T-cell (primary cell): Measurements from ENCODE around the gene CAB39. TPM values are rescaled to one million over a fixed set of nuclear protein-coding genes. Genes with fewer than 3 reads are reported as not detected.
A peak's percentile ranks its signal among the peaks of the same experiment; 100 is the strongest.

Source experiments
- ATAC-seq, 4 experiments: fragments of 200-7000 bp in 3 of 4; fragments of 150-1000 bp in 1 of 4; cut with Tn5 transposase; replicated peaks in 1 of 4; 1 replicate in 3 of 4; 2 replicates in 1 of 4; pipeline ENCODE4 v1.10.0; 2021; ENCODE audit warnings: moderate library complexity in 3 of 4, mild to moderate bottlenecking in 2 of 4, moderate number of reproducible peaks in 1 of 4
- CTCF ChIA-PET, 2 donors: fragments of 300-600 bp; sonication (Branson Sonifier 250); formaldehyde crosslinking; loops; one replicate each; lab custom pipeline; 2022; ENCODE audit warnings: antibody characterized with exemption in 2 of 2; lab: Charles Lee
- POLR2A ChIA-PET, 2 donors: fragments of 300-600 bp; sonication (Branson Sonifier 250); formaldehyde crosslinking; loops; one replicate each; lab custom pipeline; 2022; ENCODE audit warnings: antibody characterized with exemption in 2 of 2; lab: Charles Lee
- DNase-seq, 35 experiments: peaks; one replicate each; pipeline versions ENCODE4 v3.0.0 to v3.0.0-alpha.2; 2013 to 2023
- H3K27ac ChIP-seq: one replicate; pipeline ENCODE4 v1.5.1; 2013; ENCODE audit warnings: low read length
- H3K27me3 ChIP-seq, 2 experiments: replicated peaks in 1 of 2; 1 replicate in 1 of 2; 2 replicates in 1 of 2; pipeline versions ENCODE4 v1.6.1 to v1.7.0; 2013; ENCODE audit warnings: low read length in 1 of 2, mixed read lengths in 1 of 2; ENCODE audit not compliant: control insufficient read depth in 2 of 2, insufficient read depth in 2 of 2; ENCODE audit errors: extremely low read depth in 1 of 2
- H3K36me3 ChIP-seq, 2 donors: 1 replicate in 1 of 2; 2 replicates in 1 of 2; pipeline versions ENCODE4 v1.6.1 to v1.7.0; 2013; ENCODE audit warnings: low read length in 1 of 2; ENCODE audit not compliant: control insufficient read depth in 2 of 2, insufficient read depth in 1 of 2; ENCODE audit errors: extremely low read depth in 1 of 2
- H3K4me1 ChIP-seq, 2 experiments: 1 replicate in 1 of 2; 2 replicates in 1 of 2; pipeline versions ENCODE4 v1.6.1 to v1.7.0; 2013; ENCODE audit warnings: low read length in 2 of 2, mixed read lengths in 1 of 2; ENCODE audit not compliant: insufficient read depth in 2 of 2, control insufficient read depth in 1 of 2; ENCODE audit errors: extremely low read depth in 1 of 2
- H3K4me3 ChIP-seq, 2 donors: 1 replicate in 1 of 2; 2 replicates in 1 of 2; pipeline versions ENCODE4 v1.5.1 to v1.7.0; 2013; ENCODE audit warnings: mild to moderate bottlenecking in 2 of 2, low read length in 1 of 2, moderate library complexity in 1 of 2; ENCODE audit not compliant: control insufficient read depth in 1 of 2; ENCODE audit errors: extremely low read depth in 1 of 2
- H3K9me3 ChIP-seq: 2 replicates; pipeline ENCODE4 v1.7.0; 2013
- H3K27ac Mint-ChIP-seq, 2 donors: one replicate each; pipeline ENCODE4 v1.8.0; 2020 to 2021; ENCODE audit warnings: mild to moderate bottlenecking in 2 of 2, mixed read lengths in 2 of 2
- H3K27me3 Mint-ChIP-seq, 2 donors: one replicate each; pipeline ENCODE4 v1.8.0; 2021 to 2022; ENCODE audit warnings: mixed read lengths in 2 of 2
- H3K36me3 Mint-ChIP-seq: one replicate; pipeline ENCODE4 v1.8.0; 2021; ENCODE audit warnings: mixed read lengths
- H3K4me1 Mint-ChIP-seq, 3 donors: one replicate each; pipeline ENCODE4 v1.8.0; 2020 to 2022; ENCODE audit warnings: mixed read lengths in 3 of 3, mild to moderate bottlenecking in 1 of 3
- H3K4me3 Mint-ChIP-seq, 3 donors: one replicate each; pipeline ENCODE4 v1.8.0; 2020 to 2022; ENCODE audit warnings: mild to moderate bottlenecking in 3 of 3, mixed read lengths in 3 of 3, moderate library complexity in 3 of 3
- H3K9me3 Mint-ChIP-seq, 3 donors: one replicate each; pipeline ENCODE4 v1.8.0; 2020 to 2022; ENCODE audit warnings: mixed read lengths in 3 of 3
- WGBS: methylation state at CpG from one replicate; pipeline ENCODE4 v1.1.5; 2013; ENCODE audit warnings: missing lambda C conversion rate; ENCODE audit not compliant: insufficient coverage; 5-methylcytosine and 5-hydroxymethylcytosine counted together
- total RNA-seq, 35 experiments: library from RNA in 6 of 35; stranded (reverse) in 6 of 35; fragments of 120-200 nt in 1 of 35; gene quantifications; one replicate each; pipeline versions ENCODE4 v1.2.1 to v1.2.4 and lab custom pipeline; 2013 to 2026

The CAB39 gene
- total RNA-seq, 5 donors from 2014 or later (not counting 1 experiment from before 2014, with no cell fraction given) = 91.7 to 102 (median 96.7) TPM

- WGBS = 97% methylated on average over 6 of the region's 12 CpGs
- DNase-seq (no peak), ATAC-seq (no peak)
- H3K4me1 Mint-ChIP-seq = peaks cover 26 to 44% (median 34%) of the 10 kb centered on the region in 3 donors
- Histone ChIP-seq H3K4me1 (peaks cover 0 to 19% of the 10 kb centered on the region in 2 experiments), H3K27me3 (no peaks in the 10 kb centered on the region), H3K9me3 (no peaks in the 10 kb centered on the region), H3K4me3 (no peak overlapping the region), H3K36me3 (no peaks in the 10 kb centered on the region), H3K27ac (no peak overlapping the region)
- H3K27ac Mint-ChIP-seq = peak overlapping the region in 1 of 2 donors; percentile 52
- ChIA-PET CTCF (no interaction called here), POLR2A (interaction anchor here in 1 of 2 donors (0.6 kb wide), 1 partner anchor 77 kb away, joined by 3 read pairs; no protein-coding TSS in a partner anchor)
- H3K4me3 Mint-ChIP-seq = no peak overlapping the region
- peaks cover 0 to 3% (median 1%) of the 10 kb centered on the region in 3 donors for H3K9me3 Mint-ChIP-seq
- H3K27me3 Mint-ChIP-seq = no peaks in the 10 kb centered on the region
- no peaks in the 10 kb centered on the region for H3K36me3 Mint-ChIP-seq
Observed at GRCh38 chr2:230672836-230673235, 39.8 kb upstream of the CAB39 start.

- H3K4me3 Mint-ChIP-seq = no peak overlapping the region
- H3K4me1 Mint-ChIP-seq = peaks cover 21 to 42% (median 30%) of the 10 kb centered on the region in 3 donors
- DNase-seq (no peak), ATAC-seq (no peak)
- H3K27me3 Mint-ChIP-seq = no peaks in the 10 kb centered on the region
- POLR2A ChIA-PET = interaction anchor here in 1 of 2 donors (0.6 kb wide), 1 partner anchor 31 kb away, joined by 3 read pairs; no protein-coding TSS in a partner anchor
- no peak overlapping the region for H3K27ac Mint-ChIP-seq
- CTCF ChIA-PET = interaction anchor here (0.5 to 0.6 kb wide), 2 partner anchors 124 to 1626 kb away, joined by 3 to 4 read pairs; no protein-coding TSS in a partner anchor
- H3K27me3 ChIP-seq = no peaks in the 10 kb centered on the region
- no peaks in the 10 kb centered on the region for H3K36me3 Mint-ChIP-seq
- H3K9me3 Mint-ChIP-seq = peaks cover 3 to 7% (median 3%) of the 10 kb centered on the region in 3 donors
- peaks cover 0 to 8% of the 10 kb centered on the region in 2 experiments for H3K4me1 ChIP-seq
- WGBS = 100% methylated on average over 2 of the region's 2 CpGs
- H3K9me3 ChIP-seq = no peaks in the 10 kb centered on the region
- no peak overlapping the region for H3K27ac ChIP-seq
- H3K4me3 ChIP-seq = no peak overlapping the region
- H3K36me3 ChIP-seq = peaks cover 0 to 2% of the 10 kb centered on the region in 2 donors
Observed at GRCh38 chr2:230674401-230674800, 38.2 kb upstream of the CAB39 start.

GRCh38 chr2:230674966-230675672 is 37.5 kb upstream of the CAB39 start:
- Histone ChIP-seq H3K36me3 (peaks cover 0 to 2% of the 10 kb centered on the region in 2 donors), H3K27ac (no peak overlapping the region), H3K27me3 (no peaks in the 10 kb centered on the region), H3K4me1 (peaks cover 0 to 5% of the 10 kb centered on the region in 2 experiments), H3K4me3 (no peak overlapping the region), H3K9me3 (no peaks in the 10 kb centered on the region)
- Mint-ChIP-seq H3K27ac (no peak overlapping the region), H3K36me3 (no peaks in the 10 kb centered on the region), H3K9me3 (peaks cover 3 to 7% (median 3%) of the 10 kb centered on the region in 3 donors), H3K27me3 (no peaks in the 10 kb centered on the region), H3K4me3 (no peak overlapping the region), H3K4me1 (peaks cover 18 to 35% (median 27%) of the 10 kb centered on the region in 3 donors)
- DNase-seq (no peak), ATAC-seq (no peak)
- WGBS = 84% methylated on average over 4 of the region's 5 CpGs
- ChIA-PET POLR2A (no interaction called here), CTCF (interaction anchor here in 1 of 2 donors (0.6 kb wide), 1 partner anchor 1626 kb away, joined by 3 read pairs; no protein-coding TSS in a partner anchor)

GRCh38 chr2:230676546-230676945 is 36.1 kb upstream of the CAB39 start:
- no peaks in the 10 kb centered on the region for H3K9me3 ChIP-seq
- peaks cover 0 to 4% of the 10 kb centered on the region in 2 experiments for H3K27me3 ChIP-seq
- DNase-seq (no peak), ATAC-seq (no peak)
- peaks cover 0 to 2% of the 10 kb centered on the region in 2 donors for H3K36me3 ChIP-seq
- CTCF ChIA-PET = interaction anchor here in 1 of 2 donors (0.6 kb wide), 1 partner anchor 43 kb away, joined by 3 read pairs; no protein-coding TSS in a partner anchor
- POLR2A ChIA-PET = interaction anchor here in 1 of 2 donors (0.7 to 0.9 kb wide), 2 partner anchors 11 to 33 kb away, joined by 4 to 5 read pairs; no protein-coding TSS in a partner anchor
- no CpG with 5 or more reads among the region's 4 CpGs for WGBS
- no peak overlapping the region for H3K4me3 Mint-ChIP-seq
- peaks cover 16 to 39% (median 22%) of the 10 kb centered on the region in 3 donors for H3K4me1 Mint-ChIP-seq
- H3K27ac Mint-ChIP-seq = no peak overlapping the region
- no peaks in the 10 kb centered on the region for H3K36me3 Mint-ChIP-seq
- H3K4me3 ChIP-seq = no peak overlapping the region
- H3K27ac ChIP-seq = no peak overlapping the region
- H3K27me3 Mint-ChIP-seq = no peaks in the 10 kb centered on the region
- peaks cover 0 to 5% of the 10 kb centered on the region in 2 experiments for H3K4me1 ChIP-seq
- peaks cover 3 to 7% (median 3%) of the 10 kb centered on the region in 3 donors for H3K9me3 Mint-ChIP-seq

GRCh38 chr2:230677201-230677946 is 35.3 kb upstream of the CAB39 start:
- no peak for DNase-seq
- Histone ChIP-seq H3K4me1 (peaks cover 0 to 5% of the 10 kb centered on the region in 2 experiments), H3K36me3 (peaks cover 0 to 2% of the 10 kb centered on the region in 2 donors), H3K27ac (no peak overlapping the region), H3K4me3 (no peak overlapping the region), H3K9me3 (no peaks in the 10 kb centered on the region), H3K27me3 (peaks cover 0 to 4% of the 10 kb centered on the region in 2 experiments)
- H3K27ac Mint-ChIP-seq = no peak overlapping the region
- peaks cover 3 to 7% (median 3%) of the 10 kb centered on the region in 3 donors for H3K9me3 Mint-ChIP-seq
- no peaks in the 10 kb centered on the region for H3K27me3 Mint-ChIP-seq
- H3K4me1 Mint-ChIP-seq = peaks cover 15 to 44% (median 22%) of the 10 kb centered on the region in 3 donors
- no peak overlapping the region for H3K4me3 Mint-ChIP-seq
- 85% methylated on average over 4 of the region's 5 CpGs for WGBS
- CTCF ChIA-PET = no interaction called here
- no peaks in the 10 kb centered on the region for H3K36me3 Mint-ChIP-seq
- POLR2A ChIA-PET = no interaction called here
- no peak for ATAC-seq

GRCh38 chr2:230678018-230678417 is 34.6 kb upstream of the CAB39 start:
- Mint-ChIP-seq H3K36me3 (no peaks in the 10 kb centered on the region), H3K27ac (peak overlapping the region in 1 of 2 donors; percentile 69), H3K27me3 (no peaks in the 10 kb centered on the region), H3K4me3 (peak overlapping the region in 1 of 3 donors; percentile 15), H3K9me3 (peaks cover 3 to 7% (median 3%) of the 10 kb centered on the region in 3 donors), H3K4me1 (peaks cover 15 to 44% (median 22%) of the 10 kb centered on the region in 3 donors)
- H3K4me1 ChIP-seq = peaks cover 0 to 5% of the 10 kb centered on the region in 2 experiments
- WGBS = no CpG with 5 or more reads among the region's 1 CpG
- ATAC-seq = no peak
- peaks cover 0 to 4% of the 10 kb centered on the region in 2 experiments for H3K27me3 ChIP-seq
- ChIA-PET CTCF (interaction anchor here in 1 of 2 donors (0.6 kb wide), 1 partner anchor 22 kb away, joined by 3 read pairs; no protein-coding TSS in a partner anchor), POLR2A (interaction anchor here (0.6 to 0.7 kb wide), 2 partner anchors 63 to 400 kb away, joined by 3 read pairs; no protein-coding TSS in a partner anchor)
- no peak overlapping the region for H3K4me3 ChIP-seq
- H3K27ac ChIP-seq = no peak overlapping the region
- peaks cover 0 to 2% of the 10 kb centered on the region in 2 donors for H3K36me3 ChIP-seq
- no peaks in the 10 kb centered on the region for H3K9me3 ChIP-seq
- DNase-seq = no peak
